ENCODE data around the gene RASSF9. TPM values are rescaled to one million over a fixed set of nuclear protein-coding genes. Genes with fewer than 3 reads are reported as not detected.

The RASSF9 gene
- total RNA-seq, 1 experiment from 2014 or later: 1.2 TPM

DNA sequence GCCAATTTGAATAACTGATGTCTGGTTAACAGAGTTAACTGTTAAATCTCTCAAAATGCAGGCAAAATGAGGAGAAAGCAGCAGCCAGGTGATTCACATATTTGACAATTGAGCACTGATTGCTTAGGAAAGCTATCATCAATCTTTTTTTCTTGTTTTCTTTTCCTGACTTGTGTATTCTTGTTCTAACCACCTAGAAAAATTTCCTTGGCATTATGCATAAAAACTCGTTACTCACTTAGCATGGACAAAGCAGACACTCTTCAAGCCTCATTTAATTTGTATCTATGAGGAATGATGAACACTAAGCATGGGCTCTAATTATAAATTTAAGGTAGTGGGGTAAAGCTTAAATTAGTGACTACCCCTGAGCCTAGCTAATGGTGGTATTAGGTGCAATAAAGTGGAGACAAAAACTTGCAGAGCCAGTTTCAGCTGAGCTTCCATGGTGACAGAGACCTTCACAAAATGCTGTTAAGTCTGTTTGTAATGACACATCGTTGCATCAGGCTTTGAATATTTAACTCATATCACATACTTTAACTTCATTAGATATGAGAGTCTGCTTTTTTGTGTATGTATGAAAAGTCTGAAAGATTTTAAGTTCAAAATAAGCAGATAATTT, 52.0 kb downstream of the RASSF9 start:
- DNase-seq: no peak
- Histone ChIP-seq H3K27me3 (no peaks in the 10 kb centered on the region), H3K36me3 (no peaks in the 10 kb centered on the region)

DNA sequence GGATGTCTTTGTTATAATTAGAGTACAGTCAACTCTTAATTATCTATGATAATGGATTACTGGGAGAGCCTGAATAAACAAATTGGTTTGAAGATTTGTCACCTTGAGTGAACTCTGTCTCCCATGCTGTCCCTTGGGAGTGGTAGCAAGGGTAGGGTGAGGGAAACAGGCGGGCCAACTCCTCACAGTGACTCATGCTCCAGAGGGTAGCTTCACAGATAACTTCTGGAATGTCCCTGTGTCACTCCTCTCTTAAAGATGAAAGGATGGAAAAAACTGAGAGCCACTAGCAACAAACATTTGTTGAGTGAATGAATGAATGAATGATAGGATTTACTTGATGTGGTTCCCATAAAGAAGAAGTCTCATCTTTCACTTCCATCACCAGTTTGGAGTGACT, 53.5 kb downstream of the RASSF9 start:
- no peak for DNase-seq
- Histone ChIP-seq H3K9me3 (no peaks in the 10 kb centered on the region), H3K27me3 (no peaks in the 10 kb centered on the region), H3K36me3 (no peaks in the 10 kb centered on the region), H3K4me3 (no peak overlapping the region)

More for the DNA sequence above, 52.0 kb downstream of the RASSF9 start:
- Histone ChIP-seq H3K9me3 (no peaks in the 10 kb centered on the region), H3K4me3 (no peak overlapping the region)

DNA sequence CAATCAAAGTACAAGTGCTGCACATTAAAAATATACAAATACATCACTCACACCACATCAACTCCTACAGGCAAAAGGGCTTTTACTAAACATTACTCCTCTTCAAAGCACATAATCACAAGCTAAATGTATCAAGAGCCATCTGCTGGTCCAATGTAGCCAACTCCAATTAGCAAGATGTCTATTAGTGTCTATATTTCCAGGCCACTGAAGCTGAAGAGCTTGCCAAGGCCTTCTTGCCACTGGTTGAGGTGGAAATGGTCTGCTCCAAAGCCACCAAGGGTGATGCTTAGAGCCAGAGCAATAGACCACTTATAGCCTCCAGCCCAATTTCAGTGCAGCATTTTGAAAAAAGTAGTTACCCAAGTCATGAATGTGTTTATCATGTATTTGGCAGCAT, 54.4 kb downstream of the RASSF9 start:
- no peak overlapping the region for H3K4me3 ChIP-seq
- H3K27me3 ChIP-seq: no peaks in the 10 kb centered on the region
- DNase-seq: no peak
- H3K9me3 ChIP-seq: no peaks in the 10 kb centered on the region
- no peaks in the 10 kb centered on the region for H3K36me3 ChIP-seq

DNA sequence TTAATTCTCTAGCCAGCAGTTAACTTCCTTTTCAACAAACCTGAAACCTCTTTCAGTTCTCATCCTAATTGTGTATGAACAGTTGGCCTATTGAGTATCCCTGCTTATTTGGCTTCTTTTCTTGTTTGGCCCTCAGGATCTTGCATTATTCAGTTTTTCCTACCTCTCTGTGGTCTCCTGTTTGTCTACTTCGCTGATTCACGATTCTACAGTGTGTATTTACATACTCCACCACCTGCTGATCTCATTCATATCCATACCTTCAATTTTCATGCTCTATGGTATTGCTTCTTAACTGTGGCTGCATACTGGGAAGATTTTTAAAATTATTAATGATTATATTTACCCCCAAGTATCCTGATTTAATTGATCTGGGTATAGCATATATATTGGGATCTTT, 56.4 kb downstream of the RASSF9 start:
- Histone ChIP-seq H3K4me3 (no peak overlapping the region), H3K36me3 (no peaks in the 10 kb centered on the region), H3K9me3 (no peaks in the 10 kb centered on the region), H3K27me3 (no peaks in the 10 kb centered on the region)
- DNase-seq: no peak

DNA sequence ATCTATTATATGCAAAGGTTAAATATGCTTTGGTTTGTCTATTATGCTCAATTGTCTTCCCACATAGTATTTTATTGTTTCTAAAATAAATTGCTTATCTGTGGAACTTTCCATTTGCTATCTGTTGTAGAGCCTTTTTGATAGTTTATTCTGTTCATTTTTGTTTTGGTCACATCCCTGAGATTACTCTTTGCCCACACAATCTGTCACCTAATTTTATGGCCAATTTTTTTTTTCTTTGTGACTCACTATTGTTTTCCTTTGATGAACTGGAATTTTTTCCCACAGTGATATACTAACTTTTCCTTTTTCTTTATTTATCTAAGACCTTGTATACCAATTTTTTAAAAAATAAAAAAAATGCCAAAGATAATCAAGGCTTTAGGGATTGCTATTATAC, 61.1 kb downstream of the RASSF9 start:
- Histone ChIP-seq H3K4me3 (no peak overlapping the region), H3K27me3 (no peaks in the 10 kb centered on the region), H3K9me3 (no peaks in the 10 kb centered on the region), H3K36me3 (no peaks in the 10 kb centered on the region)
- no peak for DNase-seq

DNA sequence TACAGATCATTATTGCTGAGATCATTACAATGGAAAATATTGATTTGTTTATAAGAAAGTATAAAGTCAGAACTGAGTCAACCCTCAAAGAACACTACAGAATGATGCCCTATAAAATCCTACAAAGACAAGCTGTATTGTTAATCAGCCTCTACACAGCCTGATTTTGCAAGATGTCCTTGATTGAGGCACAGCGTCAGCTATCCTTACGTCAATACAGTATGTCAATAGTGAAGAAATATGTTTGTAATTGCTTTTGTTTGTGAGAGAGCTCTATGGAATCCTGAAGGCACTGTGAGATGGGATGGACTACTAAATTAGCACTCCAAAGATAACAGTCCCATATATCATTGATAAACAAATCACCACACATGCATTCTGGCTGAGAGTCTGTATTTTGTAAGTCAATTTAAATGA, 70.7 kb downstream of the RASSF9 start:
- H3K9me3 ChIP-seq: no peaks in the 10 kb centered on the region
- H3K36me3 ChIP-seq: no peaks in the 10 kb centered on the region
- DNase-seq: no peak

DNA sequence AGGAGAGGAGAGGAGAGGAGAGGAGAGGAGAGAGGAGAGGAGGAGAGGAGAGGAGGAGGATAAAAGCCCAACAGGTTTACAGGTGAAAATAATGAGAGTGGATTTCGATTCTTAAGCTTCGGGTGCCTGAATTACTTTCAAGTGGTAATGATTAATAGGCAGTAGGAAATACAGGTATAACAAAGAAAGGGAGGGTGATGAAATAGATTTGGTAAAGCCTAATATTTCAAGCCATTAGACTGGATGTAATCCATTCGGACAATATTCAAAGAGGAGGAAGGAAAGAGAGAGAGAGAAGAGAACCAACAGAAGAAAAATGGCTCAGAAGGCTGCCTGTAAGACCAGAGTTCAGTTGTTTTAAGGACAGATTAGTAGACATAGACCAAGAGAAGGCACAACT, 76.6 kb downstream of the RASSF9 start:
- Histone ChIP-seq H3K36me3 (no peaks in the 10 kb centered on the region), H3K27me3 (no peaks in the 10 kb centered on the region), H3K4me3 (no peak overlapping the region), H3K9me3 (no peaks in the 10 kb centered on the region)
- no peak for DNase-seq

More for the DNA sequence above, 70.7 kb downstream of the RASSF9 start:
- Histone ChIP-seq H3K27me3 (no peaks in the 10 kb centered on the region), H3K4me3 (no peak overlapping the region)

DNA sequence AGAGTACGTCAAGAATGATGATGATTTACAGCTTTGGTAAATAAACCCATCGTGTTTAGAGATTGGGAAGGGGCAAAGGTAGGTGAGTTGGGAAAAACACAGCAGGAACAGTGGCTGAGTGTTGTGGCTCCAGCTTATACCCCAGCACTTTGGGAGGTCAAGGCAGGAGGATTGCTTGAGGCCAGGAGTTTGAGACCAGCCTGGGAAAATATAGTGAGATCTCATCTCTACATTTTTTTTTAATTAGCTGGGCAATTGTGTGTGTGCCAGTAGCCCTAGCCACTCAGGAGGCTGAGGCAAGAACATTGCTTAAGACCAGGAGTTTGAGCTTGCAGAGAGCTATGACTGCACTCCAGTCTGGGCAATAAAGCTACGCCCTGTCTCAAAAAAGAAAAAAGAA, 77.1 kb downstream of the RASSF9 start:
- Histone ChIP-seq H3K36me3 (no peaks in the 10 kb centered on the region), H3K27me3 (no peaks in the 10 kb centered on the region), H3K4me3 (no peak overlapping the region), H3K9me3 (no peaks in the 10 kb centered on the region)
- no peak for DNase-seq

DNA sequence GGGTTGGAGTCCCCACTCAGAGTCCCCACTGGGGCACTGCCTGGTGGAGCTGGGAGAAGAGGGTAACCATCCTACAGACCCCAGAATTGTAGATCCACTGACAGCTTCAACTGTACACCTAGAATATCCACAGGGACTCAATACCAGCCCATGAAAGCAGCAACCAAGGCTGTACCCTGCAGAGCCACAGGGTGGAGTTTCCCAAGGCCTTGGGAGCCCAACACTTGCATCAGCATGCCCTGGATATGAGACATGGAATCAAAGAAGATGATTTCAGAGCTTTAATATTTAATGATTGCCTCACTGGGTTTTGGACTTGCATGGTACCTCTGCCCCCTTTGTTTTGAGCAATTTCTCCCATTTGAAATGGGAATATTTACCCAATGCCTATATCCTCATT, 80.4 kb downstream of the RASSF9 start:
- Histone ChIP-seq H3K36me3 (no peaks in the 10 kb centered on the region), H3K27me3 (no peaks in the 10 kb centered on the region), H3K9me3 (no peaks in the 10 kb centered on the region), H3K4me3 (no peak overlapping the region)
- peak; percentile 7 for DNase-seq

Other genes starting within 250 kb of the RASSF9 start
- gene NTS, start 37.9 kb upstream of the RASSF9 start, total RNA-seq (2014; rRNA removed; shearing (Covaris generic); ENCODE audit: low replicate concordance): not detected in 2 replicates

Data from MG63 (cell line).